SU-DHL-6 (cell line): ENCODE results near the gene CHD1L.

Experiments used
- EZH2phosphoT487 ChIP-seq: fragments of 200-600 bp; sonication (generic), shearing (Covaris generic); conservative IDR thresholded peaks from 2 replicates; pipeline ENCODE4 v1.6.1; 2018; ENCODE audit warnings: mild to moderate bottlenecking, antibody characterized with exemption, low read length, moderate library complexity, mixed read lengths
- TF ChIP-seq, protein P1 (sequence below): fragments of 200-600 bp; sonication (generic); IDR thresholded peaks from one replicate; pipeline ENCODE4 v1.5.1; 2017; ENCODE audit warnings: antibody characterized with exemption, mild to moderate bottlenecking, low read length, moderate library complexity; ENCODE audit not compliant: insufficient read depth, poor library complexity, severe bottlenecking

DNA sequence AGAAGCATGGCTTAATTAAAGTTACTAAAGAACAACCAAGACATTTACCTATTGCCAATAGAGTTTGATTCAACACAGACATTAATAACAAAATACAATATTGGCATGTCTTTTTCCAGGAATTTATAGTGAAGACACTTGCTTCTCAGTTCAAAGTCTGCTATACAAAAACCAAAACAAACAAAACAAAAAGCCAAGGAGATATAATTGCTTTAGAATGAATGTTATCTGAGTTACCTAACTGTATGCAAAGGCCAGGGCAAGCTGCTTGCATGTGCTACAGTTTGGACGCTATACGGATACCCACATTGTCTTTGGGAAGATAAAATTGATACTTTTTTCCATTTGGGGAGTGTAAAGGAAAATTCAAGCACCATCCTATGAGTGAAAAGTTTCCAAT lies 30.9 kb upstream of the CHD1L start:
- TF ChIP-seq, protein P1, sequence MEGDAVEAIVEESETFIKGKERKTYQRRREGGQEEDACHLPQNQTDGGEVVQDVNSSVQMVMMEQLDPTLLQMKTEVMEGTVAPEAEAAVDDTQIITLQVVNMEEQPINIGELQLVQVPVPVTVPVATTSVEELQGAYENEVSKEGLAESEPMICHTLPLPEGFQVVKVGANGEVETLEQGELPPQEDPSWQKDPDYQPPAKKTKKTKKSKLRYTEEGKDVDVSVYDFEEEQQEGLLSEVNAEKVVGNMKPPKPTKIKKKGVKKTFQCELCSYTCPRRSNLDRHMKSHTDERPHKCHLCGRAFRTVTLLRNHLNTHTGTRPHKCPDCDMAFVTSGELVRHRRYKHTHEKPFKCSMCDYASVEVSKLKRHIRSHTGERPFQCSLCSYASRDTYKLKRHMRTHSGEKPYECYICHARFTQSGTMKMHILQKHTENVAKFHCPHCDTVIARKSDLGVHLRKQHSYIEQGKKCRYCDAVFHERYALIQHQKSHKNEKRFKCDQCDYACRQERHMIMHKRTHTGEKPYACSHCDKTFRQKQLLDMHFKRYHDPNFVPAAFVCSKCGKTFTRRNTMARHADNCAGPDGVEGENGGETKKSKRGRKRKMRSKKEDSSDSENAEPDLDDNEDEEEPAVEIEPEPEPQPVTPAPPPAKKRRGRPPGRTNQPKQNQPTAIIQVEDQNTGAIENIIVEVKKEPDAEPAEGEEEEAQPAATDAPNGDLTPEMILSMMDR = no peak
- no peak for TF ChIP-seq EZH2phosphoT487
